Neural crest cell (in vitro differentiated cells): Measurements from ENCODE around the gene GRHL1. TPM values are rescaled to one million over a fixed set of nuclear protein-coding genes. Genes with fewer than 3 reads are reported as not detected.
"Not testable (repeated sequence)": the region's sequence is repeated elsewhere in the genome, so short reads cannot be mapped to it uniquely, and the experiment has no call there.

Experiments
- DNase-seq: peaks from one replicate; pipeline ENCODE4 v3.0.0; 2021; ENCODE audit warnings: low read depth, mixed read lengths, low spot score
- H3K27ac Mint-ChIP-seq: one replicate; pipeline ENCODE4 v1.8.0; 2021; ENCODE audit warnings: mild to moderate bottlenecking, mixed read lengths; ENCODE audit not compliant: unreplicated experiment
- H3K27me3 Mint-ChIP-seq: 2 replicates; pipeline ENCODE4 v1.8.0; 2021; ENCODE audit warnings: low read depth, mild to moderate bottlenecking, mixed read lengths
- H3K36me3 Mint-ChIP-seq: 2 replicates; pipeline ENCODE4 v1.8.0; 2021; ENCODE audit warnings: low read depth, mild to moderate bottlenecking, mixed read lengths
- H3K4me1 Mint-ChIP-seq: 2 replicates; pipeline ENCODE4 v1.8.0; 2021; ENCODE audit warnings: mixed read lengths
- H3K4me3 Mint-ChIP-seq: one replicate; pipeline ENCODE4 v1.8.0; 2021; ENCODE audit warnings: mild to moderate bottlenecking, mixed read lengths
- H3K9me3 Mint-ChIP-seq: 2 replicates; pipeline ENCODE4 v1.8.0; 2021; ENCODE audit warnings: mixed read lengths
- total RNA-seq: library from RNA; stranded (reverse); gene quantifications from 2 replicates; pipeline ENCODE4 v1.2.1, GENCODE V29; 2021
- TF ChIP-seq, protein P1 (sequence below): fragments of 200-600 bp; sonication (generic); conservative IDR thresholded peaks from 2 replicates; pipeline ENCODE4 v1.5.0; 2021; ENCODE audit warnings: antibody characterized with exemption, mild to moderate bottlenecking

GRHL1 gene
- total RNA-seq, 1 donor from 2014 or later: 3.4 TPM

- no peaks in the 10 kb centered on the region for H3K27me3 Mint-ChIP-seq
- H3K27ac Mint-ChIP-seq: no peak overlapping the region
- H3K36me3 Mint-ChIP-seq: no peaks in the 10 kb centered on the region
These were observed 78.4 kb downstream of the GRHL1 start for GRCh38 chr2:10029875-10030223.

DNA sequence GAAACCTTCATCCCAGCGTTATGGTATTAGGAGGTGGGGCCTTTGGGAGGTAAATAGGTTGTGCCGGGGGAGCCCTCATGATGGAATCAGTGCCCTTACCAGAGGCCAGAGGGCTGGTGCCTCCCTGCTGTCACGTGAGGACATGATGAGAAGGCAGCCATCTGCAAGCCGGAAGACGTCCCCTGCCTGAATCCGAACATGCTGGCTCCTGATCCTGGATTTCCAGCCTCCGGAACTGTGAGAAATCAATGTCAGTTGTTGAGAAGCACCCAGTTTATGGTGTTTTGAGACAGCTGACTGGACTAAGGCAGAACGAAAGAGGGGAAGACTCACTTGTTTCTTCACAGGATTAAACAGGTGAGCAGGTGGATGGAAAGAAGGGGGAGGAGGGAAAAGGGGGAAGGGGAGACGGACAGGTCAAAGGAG is 78.8 kb downstream of the GRHL1 start:
- DNase-seq: no peak
- Mint-ChIP-seq H3K9me3 (no peaks in the 10 kb centered on the region), H3K4me1 (peaks cover 19% of the 10 kb centered on the region), H3K4me3 (no peak overlapping the region), H3K27me3 (no peaks in the 10 kb centered on the region), H3K27ac (no peak overlapping the region), H3K36me3 (no peaks in the 10 kb centered on the region)
- TF ChIP-seq, protein P1, sequence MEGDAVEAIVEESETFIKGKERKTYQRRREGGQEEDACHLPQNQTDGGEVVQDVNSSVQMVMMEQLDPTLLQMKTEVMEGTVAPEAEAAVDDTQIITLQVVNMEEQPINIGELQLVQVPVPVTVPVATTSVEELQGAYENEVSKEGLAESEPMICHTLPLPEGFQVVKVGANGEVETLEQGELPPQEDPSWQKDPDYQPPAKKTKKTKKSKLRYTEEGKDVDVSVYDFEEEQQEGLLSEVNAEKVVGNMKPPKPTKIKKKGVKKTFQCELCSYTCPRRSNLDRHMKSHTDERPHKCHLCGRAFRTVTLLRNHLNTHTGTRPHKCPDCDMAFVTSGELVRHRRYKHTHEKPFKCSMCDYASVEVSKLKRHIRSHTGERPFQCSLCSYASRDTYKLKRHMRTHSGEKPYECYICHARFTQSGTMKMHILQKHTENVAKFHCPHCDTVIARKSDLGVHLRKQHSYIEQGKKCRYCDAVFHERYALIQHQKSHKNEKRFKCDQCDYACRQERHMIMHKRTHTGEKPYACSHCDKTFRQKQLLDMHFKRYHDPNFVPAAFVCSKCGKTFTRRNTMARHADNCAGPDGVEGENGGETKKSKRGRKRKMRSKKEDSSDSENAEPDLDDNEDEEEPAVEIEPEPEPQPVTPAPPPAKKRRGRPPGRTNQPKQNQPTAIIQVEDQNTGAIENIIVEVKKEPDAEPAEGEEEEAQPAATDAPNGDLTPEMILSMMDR: no peak

More at GRCh38 chr2:10029875-10030223, 78.4 kb downstream of the GRHL1 start:
- no peak overlapping the region for H3K4me3 Mint-ChIP-seq
- TF ChIP-seq, protein P1: no peak
- DNase-seq: no peak
- no peaks in the 10 kb centered on the region for H3K9me3 Mint-ChIP-seq
- H3K4me1 Mint-ChIP-seq: peaks cover 19% of the 10 kb centered on the region

DNA sequence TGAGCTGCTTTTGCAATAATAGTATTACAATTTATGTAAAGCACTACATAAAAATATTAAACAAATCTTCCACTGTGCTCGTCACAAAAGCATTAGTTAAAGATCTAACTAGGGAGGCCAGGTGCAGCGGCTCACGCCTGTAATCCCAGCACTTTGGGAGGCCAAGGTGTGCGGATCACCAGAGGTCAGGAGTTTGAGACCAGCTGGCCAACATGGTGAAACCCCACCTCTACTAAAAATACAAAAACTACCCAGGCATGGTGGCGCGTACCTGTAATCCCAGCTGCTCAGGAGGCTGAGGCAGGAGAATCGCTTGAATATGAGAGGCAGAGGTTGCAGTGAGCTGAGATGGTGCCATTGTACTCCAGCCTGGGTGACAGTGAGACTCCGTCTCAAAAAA is 79.3 kb downstream of the GRHL1 start:
- DNase-seq, H3K36me3 Mint-ChIP-seq, H3K9me3 Mint-ChIP-seq, H3K4me3 Mint-ChIP-seq, H3K27me3 Mint-ChIP-seq: not testable (repeated sequence)
- peak overlapping the region; percentile 50 for H3K27ac Mint-ChIP-seq
- peaks cover 19% of the 10 kb centered on the region for H3K4me1 Mint-ChIP-seq

DNA sequence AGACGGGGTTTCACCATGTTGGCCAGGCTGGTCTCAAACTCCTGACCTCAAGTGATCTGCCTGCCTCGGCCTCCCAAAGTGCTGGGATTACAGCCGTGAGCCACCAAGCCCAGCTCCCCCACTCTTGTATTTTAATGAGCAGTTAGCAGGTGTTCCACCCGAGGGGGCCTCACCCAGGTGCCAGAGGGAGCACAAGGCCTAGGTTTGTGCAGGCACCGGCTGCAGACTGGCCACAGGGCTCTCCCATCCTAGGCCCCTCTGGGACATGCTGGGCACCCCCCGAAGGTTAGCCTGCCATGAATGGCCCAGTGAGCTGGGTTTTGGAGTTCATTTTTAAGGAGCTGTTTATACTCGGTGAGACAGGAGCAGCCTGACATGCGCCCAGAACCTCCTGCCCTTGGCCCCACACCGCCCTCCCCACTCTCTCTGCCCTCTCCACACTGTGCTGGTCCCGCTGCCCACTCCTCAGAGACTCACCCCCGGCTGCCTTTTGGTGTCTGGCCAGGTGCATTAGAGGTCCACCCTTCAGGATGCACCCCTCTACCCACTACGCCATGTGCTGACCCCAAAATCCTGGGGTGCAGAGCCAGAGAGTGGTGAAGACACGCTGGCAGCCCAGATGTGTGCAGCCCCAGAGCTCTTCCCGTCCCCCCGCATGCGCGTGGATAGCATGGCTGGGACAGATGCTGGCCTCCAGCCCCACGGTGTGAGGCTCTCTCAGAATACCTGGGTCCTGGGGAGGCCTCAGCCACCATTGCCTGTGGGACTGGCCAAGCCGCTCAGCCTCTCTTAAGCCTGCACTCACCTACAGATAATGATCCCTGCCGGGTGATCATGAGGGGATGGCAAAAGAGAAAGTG is 80.6 kb downstream of the GRHL1 start:
- peaks cover 19% of the 10 kb centered on the region for H3K4me1 Mint-ChIP-seq
- DNase-seq: no peak
- no peaks in the 10 kb centered on the region for H3K36me3 Mint-ChIP-seq
- H3K27me3 Mint-ChIP-seq: no peaks in the 10 kb centered on the region
- H3K27ac Mint-ChIP-seq: no peak overlapping the region
- H3K4me3 Mint-ChIP-seq: no peak overlapping the region
- no peaks in the 10 kb centered on the region for H3K9me3 Mint-ChIP-seq
- TF ChIP-seq, protein P1: no peak

DNA sequence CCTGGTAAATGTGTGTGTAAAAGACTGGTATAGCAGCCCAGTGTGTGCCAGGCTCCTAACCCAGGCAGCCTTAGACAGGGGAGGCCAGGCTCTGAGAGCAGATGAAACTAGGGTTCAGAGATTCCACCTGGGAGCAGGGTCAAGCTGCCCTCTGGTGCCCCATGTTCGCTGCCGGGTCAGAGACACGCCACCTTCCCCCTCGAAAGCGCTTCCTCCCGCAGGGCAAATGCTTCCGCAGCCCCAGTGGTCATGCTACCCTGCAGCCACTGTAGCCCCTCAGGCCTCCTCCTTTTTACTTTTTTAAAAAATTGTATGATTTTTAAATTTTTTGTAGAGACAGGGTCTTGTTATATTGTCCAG is 81.2 kb downstream of the GRHL1 start:
- Mint-ChIP-seq H3K4me1 (peaks cover 19% of the 10 kb centered on the region), H3K27me3 (no peaks in the 10 kb centered on the region), H3K4me3 (no peak overlapping the region), H3K9me3 (no peaks in the 10 kb centered on the region), H3K36me3 (no peaks in the 10 kb centered on the region), H3K27ac (no peak overlapping the region)
- no peak for DNase-seq
- TF ChIP-seq, protein P1: no peak

- Mint-ChIP-seq H3K4me3 (no peak overlapping the region), H3K9me3 (no peaks in the 10 kb centered on the region), H3K27me3 (no peaks in the 10 kb centered on the region), H3K36me3 (no peaks in the 10 kb centered on the region), H3K4me1 (peaks cover 19% of the 10 kb centered on the region), H3K27ac (peak overlapping the region; percentile 35)
- TF ChIP-seq, protein P1: no peak
- no peak for DNase-seq
These were observed 81.9 kb downstream of the GRHL1 start for GRCh38 chr2:10033251-10034006.
